ENCODE results near the gene RNU6-1. TPM values are rescaled to one million over a fixed set of nuclear protein-coding genes. Genes with fewer than 3 reads are reported as not detected.

The RNU6-1 gene
- total and polyA plus RNA-seq, 2 experiments from 2014 or later, result not detected

- H3K9me3 Mint-ChIP-seq, result peaks cover 3% of the 10 kb centered on the region; the same call in 2 of the 3 replicates
- peaks cover 53% of the 10 kb centered on the region for H3K4me1 Mint-ChIP-seq
- no peak overlapping the region for H3K27ac ChIP-seq (ENCODE audit: low read depth)
Observed at GRCh38 chr15:67840749-67841512, 1.1 kb upstream of the RNU6-1 start.

More at GRCh38 chr15:67840749-67841512, 1.1 kb upstream of the RNU6-1 start:
- Histone ChIP-seq H3K4me3 (peak overlapping the region; percentile 66), H3K27me3 (ENCODE audit: insufficient read depth) (peaks cover 50% of the 10 kb centered on the region), H3K4me2 (peak overlapping the region; percentile 79), H4K20me1 (replicated peaks; ENCODE audit: insufficient read depth) (no peaks in the 10 kb centered on the region), H3K9me2 (ENCODE audit: insufficient read depth) (no peaks in the 10 kb centered on the region), H2AFZ (peak overlapping the region; percentile 72), H3F3A (replicated peaks; ENCODE audit: low read depth) (0 out of 2 replicates have a peak, but pooled peaks cover 4% of the 10 kb centered on the region), H3K36me3 (ENCODE audit: insufficient read depth) (no peaks in the 10 kb centered on the region), H3K79me2 (replicated peaks; ENCODE audit: insufficient read depth) (no peaks in the 10 kb centered on the region), H3K4me1 (ENCODE audit: insufficient read depth) (peaks cover 28% of the 10 kb centered on the region)
- H3K4me3 Mint-ChIP-seq, result peak overlapping the region; percentile 92
- H3K27me3 Mint-ChIP-seq (ENCODE audit: insufficient read depth, low read depth, poor library complexity), result peaks cover 57% of the 10 kb centered on the region
- DNase-seq (ENCODE audit: low spot score) (no peak), ATAC-seq (peak; percentile 1; the same call in 1 of the 3 replicates)
- TF ChIP-seq, protein P1, sequence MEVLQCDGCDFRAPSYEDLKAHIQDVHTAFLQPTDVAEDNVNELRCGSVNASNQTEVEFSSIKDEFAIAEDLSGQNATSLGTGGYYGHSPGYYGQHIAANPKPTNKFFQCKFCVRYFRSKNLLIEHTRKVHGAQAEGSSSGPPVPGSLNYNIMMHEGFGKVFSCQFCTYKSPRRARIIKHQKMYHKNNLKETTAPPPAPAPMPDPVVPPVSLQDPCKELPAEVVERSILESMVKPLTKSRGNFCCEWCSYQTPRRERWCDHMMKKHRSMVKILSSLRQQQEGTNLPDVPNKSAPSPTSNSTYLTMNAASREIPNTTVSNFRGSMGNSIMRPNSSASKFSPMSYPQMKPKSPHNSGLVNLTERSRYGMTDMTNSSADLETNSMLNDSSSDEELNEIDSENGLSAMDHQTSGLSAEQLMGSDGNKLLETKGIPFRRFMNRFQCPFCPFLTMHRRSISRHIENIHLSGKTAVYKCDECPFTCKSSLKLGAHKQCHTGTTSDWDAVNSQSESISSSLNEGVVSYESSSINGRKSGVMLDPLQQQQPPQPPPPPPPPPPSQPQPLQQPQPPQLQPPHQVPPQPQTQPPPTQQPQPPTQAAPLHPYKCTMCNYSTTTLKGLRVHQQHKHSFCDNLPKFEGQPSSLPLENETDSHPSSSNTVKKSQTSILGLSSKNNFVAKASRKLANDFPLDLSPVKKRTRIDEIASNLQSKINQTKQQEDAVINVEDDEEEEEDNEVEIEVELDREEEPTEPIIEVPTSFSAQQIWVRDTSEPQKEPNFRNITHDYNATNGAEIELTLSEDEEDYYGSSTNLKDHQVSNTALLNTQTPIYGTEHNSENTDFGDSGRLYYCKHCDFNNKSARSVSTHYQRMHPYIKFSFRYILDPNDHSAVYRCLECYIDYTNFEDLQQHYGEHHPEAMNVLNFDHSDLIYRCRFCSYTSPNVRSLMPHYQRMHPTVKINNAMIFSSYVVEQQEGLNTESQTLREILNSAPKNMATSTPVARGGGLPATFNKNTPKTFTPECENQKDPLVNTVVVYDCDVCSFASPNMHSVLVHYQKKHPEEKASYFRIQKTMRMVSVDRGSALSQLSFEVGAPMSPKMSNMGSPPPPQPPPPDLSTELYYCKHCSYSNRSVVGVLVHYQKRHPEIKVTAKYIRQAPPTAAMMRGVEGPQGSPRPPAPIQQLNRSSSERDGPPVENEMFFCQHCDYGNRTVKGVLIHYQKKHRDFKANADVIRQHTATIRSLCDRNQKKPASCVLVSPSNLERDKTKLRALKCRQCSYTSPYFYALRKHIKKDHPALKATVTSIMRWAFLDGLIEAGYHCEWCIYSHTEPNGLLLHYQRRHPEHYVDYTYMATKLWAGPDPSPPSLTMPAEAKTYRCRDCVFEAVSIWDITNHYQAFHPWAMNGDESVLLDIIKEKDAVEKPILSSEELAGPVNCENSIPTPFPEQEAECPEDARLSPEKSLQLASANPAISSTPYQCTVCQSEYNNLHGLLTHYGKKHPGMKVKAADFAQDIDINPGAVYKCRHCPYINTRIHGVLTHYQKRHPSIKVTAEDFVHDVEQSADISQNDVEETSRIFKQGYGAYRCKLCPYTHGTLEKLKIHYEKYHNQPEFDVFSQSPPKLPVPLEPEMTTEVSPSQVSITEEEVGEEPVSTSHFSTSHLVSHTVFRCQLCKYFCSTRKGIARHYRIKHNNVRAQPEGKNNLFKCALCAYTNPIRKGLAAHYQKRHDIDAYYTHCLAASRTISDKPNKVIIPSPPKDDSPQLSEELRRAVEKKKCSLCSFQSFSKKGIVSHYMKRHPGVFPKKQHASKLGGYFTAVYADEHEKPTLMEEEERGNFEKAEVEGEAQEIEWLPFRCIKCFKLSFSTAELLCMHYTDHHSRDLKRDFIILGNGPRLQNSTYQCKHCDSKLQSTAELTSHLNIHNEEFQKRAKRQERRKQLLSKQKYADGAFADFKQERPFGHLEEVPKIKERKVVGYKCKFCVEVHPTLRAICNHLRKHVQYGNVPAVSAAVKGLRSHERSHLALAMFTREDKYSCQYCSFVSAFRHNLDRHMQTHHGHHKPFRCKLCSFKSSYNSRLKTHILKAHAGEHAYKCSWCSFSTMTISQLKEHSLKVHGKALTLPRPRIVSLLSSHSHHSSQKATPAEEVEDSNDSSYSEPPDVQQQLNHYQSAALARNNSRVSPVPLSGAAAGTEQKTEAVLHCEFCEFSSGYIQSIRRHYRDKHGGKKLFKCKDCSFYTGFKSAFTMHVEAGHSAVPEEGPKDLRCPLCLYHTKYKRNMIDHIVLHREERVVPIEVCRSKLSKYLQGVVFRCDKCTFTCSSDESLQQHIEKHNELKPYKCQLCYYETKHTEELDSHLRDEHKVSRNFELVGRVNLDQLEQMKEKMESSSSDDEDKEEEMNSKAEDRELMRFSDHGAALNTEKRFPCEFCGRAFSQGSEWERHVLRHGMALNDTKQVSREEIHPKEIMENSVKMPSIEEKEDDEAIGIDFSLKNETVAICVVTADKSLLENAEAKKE (CRISPR knock-in tag; IDR thresholded peaks at IDR 0.05), result no peak
- no peak for TF ChIP-seq JUNB (IDR thresholded peaks at IDR 0.05; ENCODE audit: unreplicated experiment)
- H3K27ac Mint-ChIP-seq, result peak overlapping the region; percentile 99; the same call in 1 of the 2 replicates
- H3K36me3 Mint-ChIP-seq (ENCODE audit: low read depth), result no peaks in the 10 kb centered on the region; the same call in 2 of the 3 replicates

Measured in GM23338 (cell line).